Retina (tissue), 1 donor: ENCODE data around the gene PCDH15.
"Not testable (repeated sequence)": the region's sequence is repeated elsewhere in the genome, so short reads cannot be mapped to it uniquely, and the experiment has no call there.

ENCODE experiments used
- DNase-seq: peaks from one replicate; pipeline ENCODE4 v3.0.0-alpha.2; 2016

The PCDH15 gene

GRCh38 chr10:53952698-53953630 is 848.1 kb downstream of the PCDH15 start:
- no peak for DNase-seq

GRCh38 chr10:53939654-53940053 is 861.4 kb downstream of the PCDH15 start:
- no peak for DNase-seq

GRCh38 chr10:53930648-53931047 is 870.4 kb downstream of the PCDH15 start:
- DNase-seq, result no peak

- DNase-seq, result not testable (repeated sequence)
Observed at GRCh38 chr10:53924051-53924700, 876.9 kb downstream of the PCDH15 start.

- DNase-seq, result no peak
Observed at GRCh38 chr10:53918755-53919154, 882.3 kb downstream of the PCDH15 start.

GRCh38 chr10:53909791-53910190 is 891.2 kb downstream of the PCDH15 start:
- DNase-seq, result no peak

GRCh38 chr10:53904506-53905241 is 896.4 kb downstream of the PCDH15 start:
- no peak for DNase-seq

GRCh38 chr10:53903756-53904155 is 897.3 kb downstream of the PCDH15 start:
- DNase-seq, result no peak

- DNase-seq, result no peak
Observed at GRCh38 chr10:53899463-53900160, 901.4 kb downstream of the PCDH15 start.

- DNase-seq, result no peak
Observed at GRCh38 chr10:53898532-53898931, 902.5 kb downstream of the PCDH15 start.

GRCh38 chr10:53894145-53894544 is 906.9 kb downstream of the PCDH15 start:
- DNase-seq, result no peak

GRCh38 chr10:53893061-53893460 is 908.0 kb downstream of the PCDH15 start:
- DNase-seq, result no peak

- no peak for DNase-seq
Observed at GRCh38 chr10:53886325-53887300, 914.4 kb downstream of the PCDH15 start.

GRCh38 chr10:53864846-53865245 is 936.2 kb downstream of the PCDH15 start:
- DNase-seq, result peak; percentile 35

GRCh38 chr10:53852450-53853175 is 948.4 kb downstream of the PCDH15 start:
- no peak for DNase-seq

- DNase-seq, result no peak
Observed at GRCh38 chr10:53846809-53847208, 954.2 kb downstream of the PCDH15 start.

GRCh38 chr10:53843736-53844362 is 957.2 kb downstream of the PCDH15 start:
- DNase-seq, result no peak

GRCh38 chr10:53841483-53842145 is 959.4 kb downstream of the PCDH15 start:
- no peak for DNase-seq

GRCh38 chr10:53840653-53841052 is 960.4 kb downstream of the PCDH15 start:
- no peak for DNase-seq
